GM21367 (cell line): ENCODE results near the gene ERP27.

Experiments
- ATAC-seq: cut with Tn5 transposase; IDR thresholded peaks from one replicate; pipeline ENCODE4 v1.9.1; 2021; ENCODE audit not compliant: unreplicated experiment

The ERP27 gene

GRCh38 chr12:14937014-14937413, 1.3 kb downstream of the ERP27 start:
- ATAC-seq, result no peak

GRCh38 chr12:14936224-14936861, 2.0 kb downstream of the ERP27 start:
- ATAC-seq, result no peak

- no peak for ATAC-seq
Observed at GRCh38 chr12:14935031-14935430, 3.3 kb downstream of the ERP27 start.

- no peak for ATAC-seq
Observed at GRCh38 chr12:14934511-14934910, 3.8 kb downstream of the ERP27 start.

GRCh38 chr12:14931791-14932560, 6.4 kb downstream of the ERP27 start:
- no peak for ATAC-seq

- ATAC-seq, result no peak
Observed at GRCh38 chr12:14931359-14931758, 7.0 kb downstream of the ERP27 start.

- no peak for ATAC-seq
Observed at GRCh38 chr12:14930299-14930698, 8.0 kb downstream of the ERP27 start.

GRCh38 chr12:14928931-14929330, 9.4 kb downstream of the ERP27 start:
- no peak for ATAC-seq

- ATAC-seq, result no peak
Observed at GRCh38 chr12:14927267-14927666, 11.1 kb downstream of the ERP27 start.

GRCh38 chr12:14924541-14924940, 13.8 kb downstream of the ERP27 start:
- ATAC-seq, result no peak

GRCh38 chr12:14923944-14924343, 14.4 kb downstream of the ERP27 start:
- no peak for ATAC-seq

GRCh38 chr12:14921218-14921617, 17.1 kb downstream of the ERP27 start:
- no peak for ATAC-seq

GRCh38 chr12:14920475-14921126, 17.7 kb downstream of the ERP27 start:
- ATAC-seq, result no peak

GRCh38 chr12:14919455-14919854, 18.9 kb downstream of the ERP27 start:
- ATAC-seq, result no peak

- no peak for ATAC-seq
Observed at GRCh38 chr12:14915736-14916135, 22.6 kb downstream of the ERP27 start.

- no peak for ATAC-seq
Observed at GRCh38 chr12:14913381-14913781, 25.0 kb downstream of the ERP27 start.

- ATAC-seq, result no peak
Observed at GRCh38 chr12:14911131-14911530, 27.2 kb downstream of the ERP27 start.

GRCh38 chr12:14910090-14910915, 28.0 kb downstream of the ERP27 start:
- no peak for ATAC-seq

- ATAC-seq, result no peak
Observed at GRCh38 chr12:14907953-14908352, 30.4 kb downstream of the ERP27 start.

GRCh38 chr12:14906114-14906513, 32.2 kb downstream of the ERP27 start:
- ATAC-seq, result no peak

GRCh38 chr12:14905269-14906004, 32.9 kb downstream of the ERP27 start:
- no peak for ATAC-seq
